ENCODE measurements around the gene FAIM2.

FAIM2 gene

DNA sequence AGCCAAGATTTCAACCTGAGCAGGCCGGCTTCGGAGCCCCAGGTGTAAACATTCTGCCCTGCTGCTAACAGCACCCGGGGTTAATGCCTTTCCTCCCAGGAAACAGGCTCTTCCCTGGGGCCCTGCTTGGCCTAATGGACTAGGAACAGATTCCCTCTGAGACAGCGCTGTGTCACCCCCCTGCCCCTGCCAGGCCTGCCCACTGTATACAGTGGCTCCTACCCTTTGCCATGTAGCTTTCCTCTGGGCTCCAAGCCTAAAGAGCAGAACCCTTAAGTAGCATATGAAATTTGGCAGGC, 32.5 kb downstream of the FAIM2 start:
- Histone ChIP-seq H3K4me3 (ENCODE audit: insufficient read depth, low read depth, low read length) (no peak overlapping the region), H3K9me3 (ENCODE audit: control insufficient read depth, low read length) (no peaks in the 10 kb centered on the region), H3K36me3 (ENCODE audit: control insufficient read depth, insufficient read depth, low read length) (no peaks in the 10 kb centered on the region), H3K27me3 (ENCODE audit: control insufficient read depth, insufficient read depth, low read length, poor library complexity, severe bottlenecking) (peaks cover 5% of the 10 kb centered on the region), H3K4me1 (ENCODE audit: control insufficient read depth, insufficient read depth, low read length) (no peaks in the 10 kb centered on the region), H3K27ac (ENCODE audit: insufficient read depth, low read depth, low read length, poor library complexity, severe bottlenecking) (no peak overlapping the region)
- 89% methylated on average over 4 of the region's 4 CpGs for WGBS, 2 experiments

DNA sequence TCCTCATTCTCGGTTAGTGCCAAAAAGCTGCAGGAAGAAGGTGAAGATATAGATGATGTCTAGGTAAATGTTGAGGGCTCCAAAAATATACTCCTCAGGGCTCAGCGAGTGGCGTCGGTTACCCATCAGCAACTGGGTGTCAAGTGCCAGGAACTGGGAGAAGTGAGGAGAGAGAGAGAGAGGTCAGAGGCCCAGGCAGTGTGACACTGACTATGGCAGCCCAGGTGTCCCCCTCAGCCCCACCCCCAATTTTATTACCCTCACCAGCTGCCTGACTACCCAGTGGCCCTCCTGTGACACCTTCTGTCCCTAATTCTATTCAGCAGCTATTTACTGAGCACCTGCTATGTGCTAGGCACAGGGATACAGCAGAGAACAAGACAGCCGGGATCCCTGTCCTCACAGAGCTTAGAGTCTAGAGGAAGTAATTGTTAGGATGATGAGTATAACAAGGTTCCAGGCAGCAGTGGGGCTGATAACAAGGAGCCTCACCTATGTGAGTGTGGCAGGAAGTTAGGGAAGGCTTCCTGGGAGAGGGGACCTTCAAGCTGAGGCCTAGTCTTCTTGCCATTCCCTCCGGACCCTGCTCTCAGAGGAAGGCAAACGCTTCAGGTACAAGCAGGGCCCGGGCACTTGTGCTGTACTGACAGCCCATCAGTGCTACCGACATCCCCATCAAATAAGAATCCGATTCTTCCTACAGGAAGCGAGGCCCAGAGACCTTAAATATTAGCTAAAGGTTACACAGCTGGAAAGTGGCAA, 33.0 kb downstream of the FAIM2 start:
- peaks cover 5% of the 10 kb centered on the region for H3K27me3 ChIP-seq (ENCODE audit: control insufficient read depth, insufficient read depth, low read length, poor library complexity, severe bottlenecking)
- WGBS, 2 experiments: 93 to 95% methylated on average over 11 of the region's 11 CpGs
- H3K4me1 ChIP-seq (ENCODE audit: control insufficient read depth, insufficient read depth, low read length): no peaks in the 10 kb centered on the region

DNA sequence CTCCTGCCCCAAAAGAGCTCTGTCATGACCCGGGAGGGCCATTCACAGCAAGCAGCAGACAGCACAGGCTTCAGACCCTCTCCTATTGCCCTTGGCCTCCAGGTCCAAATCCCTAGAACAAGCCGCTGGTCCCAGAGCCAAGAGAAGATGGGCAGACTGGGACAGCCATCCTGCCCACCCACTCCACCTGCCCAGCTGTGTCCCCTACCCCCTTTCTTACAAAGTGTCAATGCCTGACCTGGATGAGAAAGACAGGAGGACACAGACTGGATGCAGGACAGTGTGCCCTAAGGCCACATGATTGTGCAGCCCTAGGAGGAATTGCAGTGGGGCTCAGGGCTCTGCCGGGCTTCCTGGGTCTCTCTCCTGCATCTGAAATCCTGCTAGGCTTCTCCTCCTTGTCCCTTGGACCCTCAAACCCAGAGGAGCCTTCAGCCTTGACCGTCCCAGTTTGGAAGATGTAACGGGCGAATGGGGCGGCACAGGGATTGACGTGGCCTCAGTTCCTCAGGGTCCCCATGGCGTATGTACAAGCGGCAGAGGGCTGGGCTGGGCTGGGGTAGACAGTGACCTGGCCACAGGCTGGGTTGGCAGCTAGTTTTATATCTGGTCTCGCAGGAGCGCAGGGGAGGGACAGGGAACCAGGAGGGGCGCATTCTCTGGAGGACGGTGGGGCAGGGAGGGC, 33.7 kb downstream of the FAIM2 start:
- Histone ChIP-seq H3K27me3 (ENCODE audit: control insufficient read depth, insufficient read depth, low read length, poor library complexity, severe bottlenecking) (peaks cover 5% of the 10 kb centered on the region), H3K9me3 (ENCODE audit: control insufficient read depth, low read length) (no peaks in the 10 kb centered on the region), H3K27ac (ENCODE audit: insufficient read depth, low read depth, low read length, poor library complexity, severe bottlenecking) (no peak overlapping the region), H3K4me1 (ENCODE audit: control insufficient read depth, insufficient read depth, low read length) (no peaks in the 10 kb centered on the region), H3K36me3 (ENCODE audit: control insufficient read depth, insufficient read depth, low read length) (no peaks in the 10 kb centered on the region), H3K4me3 (ENCODE audit: insufficient read depth, low read depth, low read length) (no peak overlapping the region)
- WGBS, 2 experiments: 94 to 96% methylated on average over 14 of the region's 14 CpGs

More for the DNA sequence above, 33.0 kb downstream of the FAIM2 start:
- Histone ChIP-seq H3K9me3 (ENCODE audit: control insufficient read depth, low read length) (no peaks in the 10 kb centered on the region), H3K36me3 (ENCODE audit: control insufficient read depth, insufficient read depth, low read length) (no peaks in the 10 kb centered on the region), H3K27ac (ENCODE audit: insufficient read depth, low read depth, low read length, poor library complexity, severe bottlenecking) (no peak overlapping the region), H3K4me3 (ENCODE audit: insufficient read depth, low read depth, low read length) (no peak overlapping the region)

DNA sequence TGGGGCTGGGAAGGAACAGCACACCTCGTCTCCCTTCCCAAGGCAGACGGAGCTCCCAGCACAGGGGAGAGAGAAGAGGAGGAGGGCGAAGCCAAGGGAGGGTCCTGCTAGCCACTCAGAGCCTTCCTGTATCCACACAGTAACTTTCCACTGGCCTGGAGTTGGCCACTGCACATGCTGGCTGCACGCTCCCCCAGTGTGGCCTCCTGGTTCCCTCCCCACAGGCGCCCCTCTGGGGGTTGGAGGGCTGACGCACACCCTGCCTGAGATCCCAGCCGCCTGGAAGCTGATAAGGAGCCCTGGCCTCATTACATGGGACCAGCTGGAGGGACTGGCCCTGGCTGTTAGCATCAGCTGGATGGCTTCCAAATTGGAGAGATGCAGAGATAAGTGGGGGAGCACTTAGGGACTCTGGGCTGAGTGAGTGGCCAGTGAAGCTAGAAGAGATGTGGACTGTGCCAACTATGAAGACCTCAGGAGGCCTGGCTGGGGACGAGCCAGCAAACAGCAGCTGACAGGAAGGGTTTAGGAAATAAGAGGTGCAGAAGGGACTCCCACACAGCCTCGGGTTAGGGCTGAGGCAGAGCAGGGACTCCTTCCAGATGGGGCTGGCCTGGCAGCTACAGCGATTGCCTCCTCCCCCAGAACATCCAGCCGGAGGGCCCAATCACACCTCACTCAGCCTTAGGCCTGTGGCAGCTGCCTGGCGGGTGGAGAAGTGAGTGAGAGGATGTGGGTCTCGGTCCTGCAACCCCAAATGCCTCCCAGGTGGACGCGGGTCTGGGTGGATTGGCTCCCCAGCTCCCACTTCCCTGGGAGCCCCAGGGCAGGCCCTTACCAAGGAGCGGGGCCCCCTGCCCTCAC, 34.5 kb downstream of the FAIM2 start:
- Histone ChIP-seq H3K27me3 (ENCODE audit: control insufficient read depth, insufficient read depth, low read length, poor library complexity, severe bottlenecking) (peaks cover 5% of the 10 kb centered on the region), H3K36me3 (ENCODE audit: control insufficient read depth, insufficient read depth, low read length) (no peaks in the 10 kb centered on the region), H3K4me3 (ENCODE audit: insufficient read depth, low read depth, low read length) (no peak overlapping the region), H3K9me3 (ENCODE audit: control insufficient read depth, low read length) (no peaks in the 10 kb centered on the region), H3K27ac (ENCODE audit: insufficient read depth, low read depth, low read length, poor library complexity, severe bottlenecking) (no peak overlapping the region), H3K4me1 (ENCODE audit: control insufficient read depth, insufficient read depth, low read length) (no peaks in the 10 kb centered on the region)
- 82 to 88% methylated on average over 15 to 16 of the region's 16 CpGs for WGBS, 2 experiments

DNA sequence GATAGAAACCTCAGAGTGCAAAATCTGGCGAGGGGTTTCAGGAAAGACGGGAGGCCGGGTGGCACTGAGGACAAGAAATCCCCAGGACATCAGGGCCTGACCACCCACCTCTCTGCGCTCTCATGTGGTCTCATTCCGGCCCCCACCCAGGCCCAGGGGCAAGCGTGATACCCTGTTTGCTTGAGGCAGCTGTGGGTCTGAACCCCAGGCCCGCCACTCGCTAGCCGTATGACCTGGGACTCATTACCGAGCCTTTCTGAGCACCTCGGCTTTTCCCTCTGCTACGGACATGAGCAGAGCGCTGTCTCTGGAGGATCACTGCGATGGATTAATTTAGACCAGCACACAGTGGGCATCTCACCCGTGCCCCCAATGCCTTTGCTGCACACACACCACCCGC, 35.3 kb downstream of the FAIM2 start:
- Histone ChIP-seq H3K4me1 (ENCODE audit: control insufficient read depth, insufficient read depth, low read length) (no peaks in the 10 kb centered on the region), H3K27ac (ENCODE audit: insufficient read depth, low read depth, low read length, poor library complexity, severe bottlenecking) (no peak overlapping the region)

DNA sequence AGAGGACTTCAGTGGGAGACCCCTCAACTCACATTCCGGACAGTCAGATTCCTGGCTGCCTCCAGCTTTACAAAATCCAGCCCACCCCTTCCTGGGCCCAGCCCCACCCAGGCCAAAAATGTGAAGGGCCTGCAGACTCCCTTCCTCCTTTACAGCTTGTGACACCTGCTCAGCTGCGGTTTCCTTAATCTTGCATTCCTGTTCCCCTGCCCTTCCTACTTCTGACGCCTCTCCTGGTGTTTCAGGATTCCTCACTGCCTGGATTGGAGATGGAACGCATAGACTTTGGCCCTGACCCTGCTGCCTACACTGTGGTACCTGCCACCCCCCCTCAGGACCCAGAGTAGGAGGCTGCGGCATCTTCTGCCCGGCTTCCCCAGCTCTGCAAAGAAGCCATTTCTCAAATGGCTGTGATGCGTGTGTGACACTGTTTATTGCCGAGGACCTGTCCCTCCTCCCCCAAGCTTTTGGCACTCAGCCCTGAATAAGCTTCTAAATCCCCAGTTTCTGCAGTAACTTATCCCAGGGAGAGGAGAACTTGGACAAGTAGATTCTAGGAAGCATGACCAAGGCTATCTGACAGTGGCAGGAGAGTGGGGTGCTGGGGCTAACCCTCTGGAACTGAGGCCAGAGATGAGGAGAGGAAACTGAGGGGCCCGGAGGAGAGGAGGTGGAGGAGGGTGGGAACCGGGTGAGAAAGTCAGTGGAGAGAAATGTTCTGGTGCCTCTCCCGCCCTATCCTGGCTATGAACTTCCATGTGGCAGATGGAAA, 35.9 kb downstream of the FAIM2 start:
- Histone ChIP-seq H3K36me3 (ENCODE audit: control insufficient read depth, insufficient read depth, low read length) (no peaks in the 10 kb centered on the region), H3K4me3 (ENCODE audit: insufficient read depth, low read depth, low read length) (no peak overlapping the region), H3K4me1 (ENCODE audit: control insufficient read depth, insufficient read depth, low read length) (no peaks in the 10 kb centered on the region), H3K9me3 (ENCODE audit: control insufficient read depth, low read length) (no peaks in the 10 kb centered on the region), H3K27me3 (ENCODE audit: control insufficient read depth, insufficient read depth, low read length, poor library complexity, severe bottlenecking) (peaks cover 5% of the 10 kb centered on the region), H3K27ac (ENCODE audit: insufficient read depth, low read depth, low read length, poor library complexity, severe bottlenecking) (no peak overlapping the region)
- WGBS, 2 experiments: 84 to 88% methylated on average over 11 of the region's 11 CpGs

More for the DNA sequence above, 35.3 kb downstream of the FAIM2 start:
- Histone ChIP-seq H3K9me3 (ENCODE audit: control insufficient read depth, low read length) (no peaks in the 10 kb centered on the region), H3K36me3 (ENCODE audit: control insufficient read depth, insufficient read depth, low read length) (no peaks in the 10 kb centered on the region), H3K27me3 (ENCODE audit: control insufficient read depth, insufficient read depth, low read length, poor library complexity, severe bottlenecking) (peaks cover 5% of the 10 kb centered on the region), H3K4me3 (ENCODE audit: insufficient read depth, low read depth, low read length) (no peak overlapping the region)
- 94% methylated on average over 16 of the region's 16 CpGs for WGBS, 2 experiments

DNA sequence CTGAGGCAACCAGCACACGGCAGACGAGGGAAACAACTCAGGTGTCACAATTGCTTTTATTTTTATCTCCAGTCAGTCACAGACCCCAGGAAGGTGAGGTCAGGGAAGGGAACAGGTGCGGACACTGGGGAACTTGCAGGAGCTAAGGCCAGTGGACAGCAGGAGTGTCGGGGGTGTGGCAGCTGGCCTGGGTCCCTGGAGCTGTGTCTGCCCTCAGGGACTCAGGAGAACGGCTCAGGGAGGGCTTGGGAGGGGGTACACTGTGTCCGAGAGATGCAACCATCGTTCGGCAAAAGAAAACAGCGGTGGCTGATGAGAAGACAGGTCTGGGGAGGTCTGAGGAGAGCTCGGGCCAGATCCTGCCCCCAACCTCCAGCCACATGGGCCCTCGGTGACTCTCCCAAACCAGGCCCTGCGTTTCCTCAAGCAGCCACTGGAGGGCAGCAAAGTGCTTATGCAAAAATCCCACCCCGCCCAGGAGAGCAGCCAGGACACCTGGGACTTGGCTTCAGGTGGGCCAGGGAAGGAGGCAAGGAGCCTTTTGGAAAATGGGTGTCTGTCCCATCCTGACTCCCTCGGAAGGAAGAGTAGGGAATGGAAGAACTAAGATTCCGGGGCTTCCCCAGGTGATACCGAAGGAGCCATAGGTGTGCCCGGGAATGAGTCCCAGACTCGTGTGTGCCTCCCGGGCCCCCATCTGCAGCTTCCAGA, 36.7 kb downstream of the FAIM2 start:
- 50 to 53% methylated on average over 19 of the region's 19 CpGs for WGBS, 2 experiments
- no peaks in the 10 kb centered on the region for H3K36me3 ChIP-seq (ENCODE audit: control insufficient read depth, insufficient read depth, low read length)
- H3K4me1 ChIP-seq (ENCODE audit: control insufficient read depth, insufficient read depth, low read length): no peaks in the 10 kb centered on the region
- H3K27ac ChIP-seq (ENCODE audit: insufficient read depth, low read depth, low read length, poor library complexity, severe bottlenecking): no peak overlapping the region
- peaks cover 5% of the 10 kb centered on the region for H3K27me3 ChIP-seq (ENCODE audit: control insufficient read depth, insufficient read depth, low read length, poor library complexity, severe bottlenecking)
- no peak overlapping the region for H3K4me3 ChIP-seq (ENCODE audit: insufficient read depth, low read depth, low read length)
- H3K9me3 ChIP-seq (ENCODE audit: control insufficient read depth, low read length): no peaks in the 10 kb centered on the region

DNA sequence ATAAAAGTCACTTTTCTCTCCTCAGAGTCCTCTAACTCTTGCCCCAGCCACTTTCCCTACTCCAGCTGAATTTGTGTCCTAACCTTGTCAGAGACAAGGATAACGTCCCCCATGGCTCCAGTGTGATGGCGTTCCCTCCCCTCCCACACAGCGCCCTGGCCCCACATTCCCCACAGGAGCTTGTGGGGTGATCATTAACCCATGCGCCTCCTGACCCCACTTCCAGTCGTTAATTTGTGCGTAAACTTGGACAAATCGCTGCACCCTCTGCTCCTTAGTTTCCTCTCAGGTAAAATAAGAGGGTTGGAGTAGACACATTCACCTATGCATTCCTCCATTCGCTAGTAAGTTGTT, 37.9 kb downstream of the FAIM2 start:
- WGBS, 2 experiments: 92 to 93% methylated on average over 8 of the region's 8 CpGs
- Histone ChIP-seq H3K4me1 (ENCODE audit: control insufficient read depth, insufficient read depth, low read length) (no peaks in the 10 kb centered on the region), H3K27ac (ENCODE audit: insufficient read depth, low read depth, low read length, poor library complexity, severe bottlenecking) (no peak overlapping the region), H3K9me3 (ENCODE audit: control insufficient read depth, low read length) (no peaks in the 10 kb centered on the region), H3K27me3 (ENCODE audit: control insufficient read depth, insufficient read depth, low read length, poor library complexity, severe bottlenecking) (peaks cover 5% of the 10 kb centered on the region), H3K36me3 (ENCODE audit: control insufficient read depth, insufficient read depth, low read length) (no peaks in the 10 kb centered on the region), H3K4me3 (ENCODE audit: insufficient read depth, low read depth, low read length) (no peak overlapping the region)

DNA sequence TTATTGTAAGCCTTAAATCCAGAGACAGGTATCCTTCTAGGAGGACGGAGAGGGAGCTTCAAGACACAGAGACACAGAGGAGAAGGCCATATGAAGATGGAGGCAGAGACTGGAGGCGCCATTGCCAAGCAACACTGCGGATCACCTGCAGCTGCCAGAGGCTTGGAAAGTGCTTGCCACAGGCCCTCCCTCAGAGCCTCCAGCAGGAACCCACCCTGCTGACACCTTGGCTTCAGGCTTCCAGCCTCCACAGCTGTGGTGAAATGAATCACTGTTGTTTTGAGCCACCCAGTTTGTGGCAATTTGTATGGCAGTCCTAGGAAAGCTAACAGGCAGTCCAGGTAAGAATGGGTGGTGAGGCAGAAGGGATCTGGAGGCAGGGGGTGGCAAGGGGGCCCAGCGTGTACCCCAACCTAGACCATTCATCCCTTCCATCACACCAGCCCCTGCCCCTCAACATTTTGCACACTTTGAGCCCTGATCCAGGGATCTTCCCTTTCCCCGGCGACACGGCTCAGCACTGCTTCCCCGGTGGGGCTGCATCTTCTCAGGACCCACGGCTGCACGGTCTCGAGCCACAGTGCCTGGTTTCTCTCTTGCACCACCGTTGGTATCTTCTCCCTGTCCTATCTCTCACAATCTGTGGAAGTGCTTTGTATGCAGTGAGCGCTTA, 38.5 kb downstream of the FAIM2 start:
- Histone ChIP-seq H3K4me3 (ENCODE audit: insufficient read depth, low read depth, low read length) (no peak overlapping the region), H3K27me3 (ENCODE audit: control insufficient read depth, insufficient read depth, low read length, poor library complexity, severe bottlenecking) (peaks cover 5% of the 10 kb centered on the region), H3K36me3 (ENCODE audit: control insufficient read depth, insufficient read depth, low read length) (no peaks in the 10 kb centered on the region), H3K9me3 (ENCODE audit: control insufficient read depth, low read length) (no peaks in the 10 kb centered on the region), H3K27ac (ENCODE audit: insufficient read depth, low read depth, low read length, poor library complexity, severe bottlenecking) (no peak overlapping the region), H3K4me1 (ENCODE audit: control insufficient read depth, insufficient read depth, low read length) (no peaks in the 10 kb centered on the region)
- WGBS, 2 experiments: 89 to 90% methylated on average over 13 of the region's 13 CpGs

Measured in ectodermal cell (in vitro differentiated cells).